Right ventricle myocardium superior (tissue), 1 donor: ENCODE measurements around the gene IPO8. TPM values are rescaled to one million over a fixed set of nuclear protein-coding genes. Genes with fewer than 3 reads are reported as not detected.

Source experiments
- ATAC-seq: fragments of 200-7000 bp; cut with Tn5 transposase; one replicate; pipeline ENCODE4 v1.9.1; 2020; ENCODE audit warnings: mild to moderate bottlenecking; ENCODE audit not compliant: poor library complexity
- DNase-seq: peaks from one replicate; pipeline ENCODE4 v3.0.0-alpha.2; 2020
- intact Hi-C: fragments of 100-400 bp; cut with DNase I; formaldehyde crosslinking; loops from one replicate; pipeline ENCODE4 v1.11.2; 2022
- long read RNA-seq: library from polyadenylated mRNA; unstranded; transcript quantifications from one replicate; pipeline ENCODE4 v2.0.0, GENCODE V29; 2021
- total RNA-seq: library from RNA; stranded (reverse); fragmentation: NEBNext Ultra II Directional; extraction: Animal tissue kit (Norgen Biotek cat#: 25700); gene quantifications from one replicate; pipeline ENCODE4 v1.2.1, GENCODE V29; 2021
- donor health status: DM: no; HTN: yes; CAD: no; lungs with severe emphysema.

The IPO8 gene
- total RNA-seq = 23.0 TPM
- long read RNA-seq, full-length matches to known transcripts = 4 of 11 reads
- long read RNA-seq, partial matches to known transcripts = 5 of 11 reads
- long read RNA-seq, other reads (novel, unspliced or antisense) = 2 of 11 reads

GRCh38 chr12:30695199-30696102 lies at the start of gene IPO8:
Gene IPO8, minus strand, starts transcription at chr12:30695869. Its CDS starts 222 bp downstream, at chr12:30695647.
- intact Hi-C loops = loop anchor here (10.0 kb wide), 1 partner anchor 59 kb away; the partner anchor contains the start of gene CAPRIN2
- peak; percentile 96 for DNase-seq
- ATAC-seq = peak; percentile 98

GRCh38 chr12:30744321-30744720 lies 48.7 kb upstream of the IPO8 start:
- ATAC-seq = no peak
- intact Hi-C loops = no loop called here

GRCh38 chr12:30740274-30740673 lies 44.6 kb upstream of the IPO8 start:
- DNase-seq (no peak), ATAC-seq (no peak)
- intact Hi-C loops = no loop called here

More at GRCh38 chr12:30744321-30744720, 48.7 kb upstream of the IPO8 start:
- no peak for DNase-seq

- no peak for ATAC-seq
- DNase-seq = no peak
- intact Hi-C loops = no loop called here
These were observed 43.4 kb upstream of the IPO8 start for GRCh38 chr12:30739020-30739419.

- ATAC-seq = no peak
- intact Hi-C loops = no loop called here
- no peak for DNase-seq
These were observed 37.4 kb upstream of the IPO8 start for GRCh38 chr12:30732954-30733637.

- ATAC-seq = no peak
- intact Hi-C loops = no loop called here
- DNase-seq = no peak
These were observed 34.3 kb upstream of the IPO8 start for GRCh38 chr12:30730011-30730410.

GRCh38 chr12:30729547-30729946 lies 33.9 kb upstream of the IPO8 start:
- intact Hi-C loops = no loop called here
- ATAC-seq = no peak
- DNase-seq = no peak

GRCh38 chr12:30726647-30727046 lies 31.0 kb upstream of the IPO8 start:
- ATAC-seq = no peak
- DNase-seq = no peak
- intact Hi-C loops = no loop called here

- no peak for DNase-seq
- ATAC-seq = no peak
- intact Hi-C loops = no loop called here
These were observed 30.1 kb upstream of the IPO8 start for GRCh38 chr12:30725739-30726138.

GRCh38 chr12:30719060-30719459 lies 23.4 kb upstream of the IPO8 start:
- intact Hi-C loops = no loop called here
- ATAC-seq = no peak
- DNase-seq = no peak

- DNase-seq (no peak), ATAC-seq (no peak)
- intact Hi-C loops = no loop called here
These were observed 12.1 kb upstream of the IPO8 start for GRCh38 chr12:30707613-30708342.

- intact Hi-C loops = no loop called here
- ATAC-seq (no peak), DNase-seq (no peak)
These were observed 10.8 kb upstream of the IPO8 start for GRCh38 chr12:30706476-30706875.

- ATAC-seq (no peak), DNase-seq (no peak)
- intact Hi-C loops = no loop called here
These were observed 5.4 kb upstream of the IPO8 start for GRCh38 chr12:30701056-30701455.

GRCh38 chr12:30700216-30700900 lies 4.7 kb upstream of the IPO8 start:
- DNase-seq (no peak), ATAC-seq (no peak)
- intact Hi-C loops = no loop called here

- intact Hi-C loops = loop anchor here (10.0 kb wide), 1 partner anchor 56 kb away; the partner anchor contains the start of gene CAPRIN2
- DNase-seq (no peak), ATAC-seq (no peak)
These were observed 2.7 kb upstream of the IPO8 start for GRCh38 chr12:30698346-30698745.

GRCh38 chr12:30696943-30697342 lies 1.3 kb upstream of the IPO8 start:
- intact Hi-C loops = loop anchor here (10.0 kb wide), 1 partner anchor 58 kb away; the partner anchor contains the start of gene CAPRIN2
- no peak for DNase-seq
- no peak for ATAC-seq

- ATAC-seq (no peak), DNase-seq (no peak)
- intact Hi-C loops = loop anchor here (10.0 kb wide), 1 partner anchor 58 kb away; the partner anchor contains the start of gene CAPRIN2
These were observed 817 bp upstream of the IPO8 start for GRCh38 chr12:30696486-30696885.

GRCh38 chr12:30696103-30696408 lies 387 bp upstream of the IPO8 start:
- DNase-seq (no peak), ATAC-seq (no peak)
- intact Hi-C loops = loop anchor here (10.0 kb wide), 1 partner anchor 59 kb away; the partner anchor contains the start of gene CAPRIN2
